HEK293 (cell line): Measurements from ENCODE around the gene TNFAIP2.

Experiments used
- CTCF ChIP-seq: fragments of 450-650 bp; formaldehyde crosslinking; IDR thresholded peaks from 2 replicates; pipeline ENCODE4 v1.5.1; 2016; ENCODE audit warnings: missing biosample characterization, missing genetic modification characterization
- KLF1 ChIP-seq: fragments of 450-650 bp; formaldehyde crosslinking; IDR thresholded peaks from 2 replicates; pipeline ENCODE4 v1.5.1; 2016; ENCODE audit warnings: missing biosample characterization, missing genetic modification characterization
- PBX3 ChIP-seq: sonication (generic); formaldehyde crosslinking; IDR thresholded peaks from 2 replicates; pipeline ENCODE4 v1.8.1; 2022; ENCODE audit warnings: mild to moderate bottlenecking, moderate library complexity, missing genetic modification reagents
- ZBTB49 ChIP-seq: fragments of 450-650 bp; formaldehyde crosslinking; IDR thresholded peaks from 2 replicates; pipeline ENCODE4 v1.5.1; 2016; ENCODE audit warnings: missing biosample characterization, missing genetic modification characterization, low read depth
- ZNF132 ChIP-seq: fragments of 450-650 bp; formaldehyde crosslinking; IDR thresholded peaks from 2 replicates; pipeline ENCODE4 v1.5.1; 2017; ENCODE audit warnings: missing biosample characterization, missing genetic modification characterization, borderline replicate concordance
- ZNF202 ChIP-seq: fragments of 450-650 bp; formaldehyde crosslinking; IDR thresholded peaks from 2 replicates; pipeline ENCODE4 v1.5.1; 2016; ENCODE audit warnings: missing biosample characterization, missing genetic modification characterization, borderline replicate concordance
- ZNF23 ChIP-seq: fragments of 450-650 bp; formaldehyde crosslinking; IDR thresholded peaks from 2 replicates; pipeline ENCODE4 v1.5.1; 2016; ENCODE audit warnings: missing biosample characterization, missing genetic modification characterization, borderline replicate concordance
- ZNF501 ChIP-seq: fragments of 450-650 bp; formaldehyde crosslinking; IDR thresholded peaks from 2 replicates; pipeline ENCODE4 v1.5.1; 2016; ENCODE audit warnings: missing biosample characterization, missing genetic modification characterization
- TF ChIP-seq, protein P1 (sequence below): fragments of 450-650 bp; formaldehyde crosslinking; IDR thresholded peaks from 2 replicates; pipeline ENCODE4 v1.5.1; 2016; ENCODE audit warnings: missing biosample characterization, missing genetic modification characterization
- TF ChIP-seq, protein P2 (sequence below): fragments of 450-650 bp; IDR thresholded peaks from 2 replicates; pipeline ENCODE4 v1.5.1; 2018; ENCODE audit warnings: missing biosample characterization, mild to moderate bottlenecking, missing genetic modification characterization

GRCh38 chr14:103172921-103173320, 49.7 kb downstream of the TNFAIP2 start:
- TF ChIP-seq PBX3 (no peak), CTCF (tag by site-specific recombination) (no peak), ZNF23 (tag by site-specific recombination) (no peak), ZBTB49 (no peak), ZNF202 (tag by site-specific recombination) (no peak), ZNF501 (no peak), KLF1 (tag by site-specific recombination) (no peak), ZNF132 (tag by site-specific recombination) (no peak)
- TF ChIP-seq, protein P1, sequence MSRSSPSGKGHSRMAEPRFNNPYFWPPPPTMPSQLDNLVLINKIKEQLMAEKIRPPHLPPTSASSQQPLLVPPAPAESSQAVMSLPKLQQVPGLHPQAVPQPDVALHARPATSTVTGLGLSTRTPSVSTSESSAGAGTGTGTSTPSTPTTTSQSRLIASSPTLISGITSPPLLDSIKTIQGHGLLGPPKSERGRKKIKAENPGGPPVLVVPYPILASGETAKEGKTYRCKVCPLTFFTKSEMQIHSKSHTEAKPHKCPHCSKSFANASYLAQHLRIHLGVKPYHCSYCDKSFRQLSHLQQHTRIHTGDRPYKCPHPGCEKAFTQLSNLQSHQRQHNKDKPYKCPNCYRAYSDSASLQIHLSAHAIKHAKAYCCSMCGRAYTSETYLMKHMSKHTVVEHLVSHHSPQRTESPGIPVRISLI (tag by site-specific recombination), result no peak
- TF ChIP-seq, protein P2, sequence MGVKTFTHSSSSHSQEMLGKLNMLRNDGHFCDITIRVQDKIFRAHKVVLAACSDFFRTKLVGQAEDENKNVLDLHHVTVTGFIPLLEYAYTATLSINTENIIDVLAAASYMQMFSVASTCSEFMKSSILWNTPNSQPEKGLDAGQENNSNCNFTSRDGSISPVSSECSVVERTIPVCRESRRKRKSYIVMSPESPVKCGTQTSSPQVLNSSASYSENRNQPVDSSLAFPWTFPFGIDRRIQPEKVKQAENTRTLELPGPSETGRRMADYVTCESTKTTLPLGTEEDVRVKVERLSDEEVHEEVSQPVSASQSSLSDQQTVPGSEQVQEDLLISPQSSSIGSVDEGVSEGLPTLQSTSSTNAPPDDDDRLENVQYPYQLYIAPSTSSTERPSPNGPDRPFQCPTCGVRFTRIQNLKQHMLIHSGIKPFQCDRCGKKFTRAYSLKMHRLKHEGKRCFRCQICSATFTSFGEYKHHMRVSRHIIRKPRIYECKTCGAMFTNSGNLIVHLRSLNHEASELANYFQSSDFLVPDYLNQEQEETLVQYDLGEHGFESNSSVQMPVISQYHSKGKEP, result no peak
